GM12874 (cell line): ENCODE measurements around the gene EEF1AKMT2.

Experiments used
- CTCF ChIP-seq: IDR thresholded peaks from 2 replicates; pipeline ENCODE4 v1.5.1; 2011; ENCODE audit warnings: low read depth, mild to moderate bottlenecking, control low read depth, low read length, moderate library complexity; ENCODE audit not compliant: insufficient read depth

Gene EEF1AKMT2

DNA sequence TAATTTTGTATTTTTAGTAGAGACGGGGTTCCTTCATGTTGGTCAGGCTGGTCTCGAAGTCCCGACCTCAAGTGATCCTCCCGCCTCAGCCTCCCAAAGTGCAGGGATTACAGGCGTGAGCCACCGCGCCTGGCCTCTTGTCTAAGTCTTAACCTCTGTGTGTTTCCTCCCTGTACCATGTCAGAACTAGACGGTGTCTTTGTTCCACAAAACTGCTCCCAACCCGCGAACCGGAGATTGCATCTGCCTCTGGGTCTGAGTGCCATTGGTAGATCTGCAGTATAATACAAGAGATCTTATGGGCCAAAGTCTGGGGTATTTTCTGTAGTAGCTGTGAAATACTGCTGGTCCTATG, 1.3 kb upstream of the EEF1AKMT2 start:
- no peak for TF ChIP-seq CTCF

- no peak for TF ChIP-seq CTCF
Measured at GRCh38 chr10:124768791-124769190, 22.9 kb downstream of the EEF1AKMT2 start.

- no peak for TF ChIP-seq CTCF
Measured at GRCh38 chr10:124765256-124765655, 26.4 kb downstream of the EEF1AKMT2 start.

- no peak for TF ChIP-seq CTCF
Measured at GRCh38 chr10:124763267-124763666, 28.4 kb downstream of the EEF1AKMT2 start.

- no peak for TF ChIP-seq CTCF
Measured at GRCh38 chr10:124762281-124762680, 29.4 kb downstream of the EEF1AKMT2 start.

GRCh38 chr10:124756156-124756903, 35.4 kb downstream of the EEF1AKMT2 start:
- TF ChIP-seq CTCF = no peak

DNA sequence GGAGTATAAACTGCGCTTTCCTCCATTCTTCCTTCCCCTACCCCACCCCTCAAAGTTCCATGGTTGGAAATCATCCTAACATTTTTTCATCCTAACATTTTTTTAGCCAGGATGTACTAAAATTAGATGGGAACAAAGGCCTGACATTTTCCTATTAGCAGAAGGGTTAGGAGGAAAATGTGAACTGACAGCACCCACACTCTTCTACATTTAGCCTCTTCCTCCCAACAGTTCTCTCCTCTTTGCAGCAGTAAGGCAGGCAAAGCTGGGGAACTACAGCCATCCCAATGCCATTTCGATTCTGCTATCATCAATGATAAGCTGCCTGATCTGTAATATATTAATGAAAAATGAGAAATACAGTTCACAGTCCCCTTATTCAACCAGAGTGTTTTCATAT, 36.1 kb downstream of the EEF1AKMT2 start:
- no peak for TF ChIP-seq CTCF

DNA sequence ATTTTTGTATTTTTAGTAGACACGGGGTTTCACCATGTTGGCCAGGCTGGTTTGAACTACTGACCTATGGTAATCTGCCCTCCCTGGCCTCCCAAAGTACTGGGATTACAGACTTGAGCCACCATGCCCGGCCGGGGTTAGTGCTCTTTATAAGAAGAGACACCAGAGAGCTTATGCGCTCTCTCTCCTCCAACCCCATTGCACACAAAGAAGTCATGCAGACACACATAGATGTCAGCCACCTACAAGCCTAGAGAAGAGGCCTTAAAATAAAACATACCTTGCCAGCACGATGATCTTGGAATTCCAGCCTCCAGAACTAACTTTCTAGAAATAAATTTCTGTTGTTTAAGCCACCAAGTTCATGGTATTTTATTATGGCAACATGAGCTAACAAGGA, 37.5 kb downstream of the EEF1AKMT2 start:
- TF ChIP-seq CTCF = no peak
